HepG2 (cell line): Measurements from ENCODE around the gene MAPK11. TPM values are rescaled to one million over a fixed set of nuclear protein-coding genes. Genes with fewer than 3 reads are reported as not detected.

Experiments
- ARHGAP35 ChIP-seq: sonication (generic); formaldehyde crosslinking; IDR thresholded peaks from 2 replicates; pipeline ENCODE4 v1.9.0; 2022; ENCODE audit warnings: mild to moderate bottlenecking, inconsistent platforms, moderate library complexity, missing genetic modification reagents, borderline replicate concordance
- CEBPZ ChIP-seq: IDR thresholded peaks from 2 replicates; pipeline ENCODE4 v1.6.1; 2012; ENCODE audit warnings: low read length, improper control_type of control experiment
- CSRNP2 ChIP-seq: sonication (generic); formaldehyde crosslinking; conservative IDR thresholded peaks from 2 replicates; pipeline ENCODE4 v1.8.0; 2022; ENCODE audit warnings: low read depth, missing genetic modification reagents
- HINFP ChIP-seq: sonication (generic); formaldehyde crosslinking; IDR thresholded peaks from 2 replicates; pipeline ENCODE4 v1.4.0; 2020; ENCODE audit warnings: low read depth, mild to moderate bottlenecking, missing genetic modification reagents
- HOXA3 ChIP-seq: sonication (generic); formaldehyde crosslinking; IDR thresholded peaks from 2 replicates; pipeline ENCODE4 v1.5.0; 2020; ENCODE audit warnings: missing genetic modification reagents
- NFATC3 ChIP-seq: sonication (generic); formaldehyde crosslinking; IDR thresholded peaks from 2 replicates; pipeline ENCODE4 v1.5.1; 2020; ENCODE audit warnings: mild to moderate bottlenecking, missing genetic modification reagents
- PHF20 ChIP-seq: sonication (generic); formaldehyde crosslinking; IDR thresholded peaks from 2 replicates; pipeline ENCODE4 v1.5.0; 2020; ENCODE audit warnings: mild to moderate bottlenecking, missing genetic modification reagents
- PLSCR1 ChIP-seq: sonication (generic); formaldehyde crosslinking; IDR thresholded peaks from 2 replicates; pipeline ENCODE4 v1.5.0; 2020; ENCODE audit warnings: missing genetic modification reagents, mild to moderate bottlenecking, borderline replicate concordance
- POLR2A ChIP-seq, 2 experiments: IDR thresholded peaks; 2 replicates each; pipeline ENCODE4 v1.6.1; 2011; ENCODE audit warnings: low read depth in 2 of 2, low read length in 2 of 2, mild to moderate bottlenecking in 1 of 2, moderate library complexity in 1 of 2; ENCODE audit not compliant: insufficient read depth in 1 of 2
- SNAPC5 ChIP-seq: sonication (generic); formaldehyde crosslinking; IDR thresholded peaks from 2 replicates; pipeline ENCODE4 v1.8.1; 2023; ENCODE audit warnings: mild to moderate bottlenecking, missing genetic modification reagents, borderline replicate concordance
- SOX6 ChIP-seq, 2 experiments: fragments of 450-650 bp in 1 of 2; sonication (generic) in 1 of 2; formaldehyde crosslinking in 1 of 2; IDR thresholded peaks; 2 replicates each; pipeline versions ENCODE4 v1.4.0 to v1.6.1; 2017 to 2020; ENCODE audit warnings: antibody characterized with exemption in 1 of 2, mild to moderate bottlenecking in 1 of 2, missing genetic modification reagents in 1 of 2
- TOE1 ChIP-seq: sonication (generic); formaldehyde crosslinking; IDR thresholded peaks from 2 replicates; pipeline ENCODE4 v1.4.0; 2020; ENCODE audit warnings: mild to moderate bottlenecking, missing genetic modification reagents
- ZBTB26 ChIP-seq: IDR thresholded peaks from 2 replicates; pipeline ENCODE4 v1.6.1; 2016; ENCODE audit warnings: missing compliant biosample characterization, missing genetic modification reagents, borderline replicate concordance
- ZKSCAN1 ChIP-seq: fragments of 150-350 bp; IDR thresholded peaks from 2 replicates; pipeline ENCODE4 v1.6.1; 2014; ENCODE audit warnings: low read length
- ZNF232 ChIP-seq: sonication (generic); formaldehyde crosslinking; IDR thresholded peaks from 2 replicates; pipeline ENCODE4 v1.4.0; 2020; ENCODE audit warnings: missing genetic modification reagents, borderline replicate concordance
- ZNF30 ChIP-seq: sonication (generic); formaldehyde crosslinking; IDR thresholded peaks from 2 replicates; pipeline ENCODE4 v1.5.0; 2020; ENCODE audit warnings: mild to moderate bottlenecking, missing genetic modification reagents
- ZNF33B ChIP-seq: sonication (generic); formaldehyde crosslinking; IDR thresholded peaks from 2 replicates; pipeline ENCODE4 v1.5.1; 2020; ENCODE audit warnings: mild to moderate bottlenecking, missing genetic modification reagents
- ZNF431 ChIP-seq: sonication (generic); formaldehyde crosslinking; IDR thresholded peaks from 2 replicates; pipeline ENCODE4 v1.9.0; 2022; ENCODE audit warnings: missing genetic modification reagents, low read depth, mild to moderate bottlenecking, borderline replicate concordance
- ZNF773 ChIP-seq: sonication (generic); formaldehyde crosslinking; IDR thresholded peaks from 2 replicates; pipeline ENCODE4 v1.4.0; 2020; ENCODE audit warnings: missing genetic modification reagents, borderline replicate concordance
- ZSCAN9 ChIP-seq: IDR thresholded peaks from 2 replicates; pipeline ENCODE4 v1.6.1; 2016; ENCODE audit warnings: borderline replicate concordance
- polyA plus RNA-seq, 8 experiments: library from polyadenylated mRNA; depleted of rRNA in 3 of 8; stranded (reverse) in 7 of 8; unstranded in 1 of 8; fragments of >200 nt; fragmentation: Illumina TruSeq in 4 of 8; extraction: Trizol in 4 of 8; gene quantifications; 2 replicates each; pipeline versions ENCODE4 v1.2.1 to v1.2.3, GENCODE V29; 2011 to 2016; ENCODE audit warnings: low read depth in 4 of 8, missing spikeins in 1 of 8, mixed read lengths in 1 of 8; ENCODE audit not compliant: insufficient read depth in 1 of 8
- total RNA-seq, 5 experiments: library from RNA; depleted of rRNA; stranded (reverse); fragments of >200 nt; fragmentation: Illumina TruSeq; extraction: Trizol; gene quantifications; 2 replicates each; pipeline ENCODE4 v1.2.3, GENCODE V29; 2016; ENCODE audit warnings: low read depth in 1 of 5

MAPK11 gene
- total and polyA plus RNA-seq, 2 of the 13 experiments (the other 11 are each of a cell fraction or from before 2014, with no cell fraction given): 0.15 to 0.17 TPM

- TF ChIP-seq CEBPZ (no peak), ZNF232 (CRISPR knock-in tag) (no peak), ZNF30 (CRISPR knock-in tag) (no peak), HOXA3 (peak; percentile 37; the same call in 1 of the 2 replicates), ZNF33B (CRISPR knock-in tag) (no peak), NFATC3 (CRISPR knock-in tag) (no peak), ZNF431 (CRISPR knock-in tag) (no peak), ZSCAN9 (CRISPR knock-in tag) (no peak), PLSCR1 (no peak), ZBTB26 (no peak), SNAPC5 (CRISPR knock-in tag) (no peak), HINFP (CRISPR knock-in tag) (no peak), POLR2A (IDR thresholded peaks at IDR 0.05; ENCODE audit: insufficient read depth in 1 of 2, low read depth in 2 of 2, low read length in 2 of 2) (peak in 1 of 2 experiments; percentile 67; a peak in 2 of 4 replicates), ARHGAP35 (CRISPR knock-in tag) (no peak), CSRNP2 (CRISPR knock-in tag) (no peak), TOE1 (no peak), PHF20 (CRISPR knock-in tag) (0 out of 2 replicates have a peak, but pooled peaks have one; percentile 11), SOX6 (IDR thresholded peaks at IDR 0.05) (no peak), SOX6 (CRISPR knock-in tag; IDR thresholded peaks at IDR 0.05) (no peak), ZNF773 (CRISPR knock-in tag) (no peak), ZKSCAN1 (no peak)
Observed at GRCh38 chr22:50306753-50307749, 36.9 kb upstream of the MAPK11 start, which contains the start of gene PLXNB2 (continued).
